Measurements from ENCODE around the gene LIMCH1.
"Not testable (repeated sequence)": the region's sequence is repeated elsewhere in the genome, so short reads cannot be mapped to it uniquely, and the experiment has no call there.

Gene LIMCH1

DNA sequence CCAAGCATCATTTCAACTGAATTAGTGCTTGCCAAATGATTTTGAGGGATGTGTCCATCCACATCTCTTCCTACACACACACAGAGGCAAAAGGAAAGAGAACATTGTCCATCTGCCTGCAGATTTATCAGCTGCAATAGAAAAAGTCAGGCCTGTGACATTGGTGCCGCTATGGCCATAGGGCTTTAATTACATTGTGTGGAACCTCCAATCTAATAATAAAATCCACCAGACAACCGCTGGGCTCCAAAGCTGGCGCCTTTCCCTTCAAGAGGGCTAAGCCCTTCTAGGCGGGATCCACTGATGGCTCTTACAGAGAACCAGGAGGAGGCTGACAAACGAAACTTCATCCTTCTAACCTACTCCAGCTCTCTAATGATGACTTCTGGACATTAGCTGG, 150.0 kb downstream of the LIMCH1 start:
- no peak for DNase-seq

DNA sequence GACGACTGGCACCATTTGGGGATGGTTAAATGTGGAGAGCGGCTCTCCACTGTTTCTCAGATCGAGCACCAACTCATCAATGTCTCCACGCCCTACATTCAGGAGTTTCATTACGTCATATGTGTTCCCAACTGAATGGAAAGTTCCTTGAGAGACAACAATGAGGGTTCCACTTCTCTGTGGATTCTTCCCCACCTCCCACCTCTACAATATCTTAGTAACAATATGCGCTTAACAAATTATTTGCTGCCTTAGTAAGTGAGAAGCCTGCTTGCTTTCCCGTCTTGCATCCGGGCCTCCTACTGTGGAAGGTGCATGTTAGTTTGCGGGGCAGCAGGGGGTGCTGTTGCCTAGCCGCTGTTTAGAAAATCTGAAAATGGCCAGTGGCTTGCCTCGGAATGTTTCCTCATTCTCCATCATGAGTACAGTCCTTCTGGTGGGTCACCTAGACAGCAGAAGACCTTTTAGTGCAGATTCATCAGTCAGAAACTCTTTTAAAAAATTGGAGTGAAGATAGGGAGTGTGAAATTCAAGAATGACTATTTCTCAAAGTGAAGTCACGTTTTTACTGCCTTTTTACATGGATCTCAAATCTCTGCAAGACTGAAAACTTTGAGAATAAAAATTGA, 154.9 kb downstream of the LIMCH1 start:
- DNase-seq = no peak

DNA sequence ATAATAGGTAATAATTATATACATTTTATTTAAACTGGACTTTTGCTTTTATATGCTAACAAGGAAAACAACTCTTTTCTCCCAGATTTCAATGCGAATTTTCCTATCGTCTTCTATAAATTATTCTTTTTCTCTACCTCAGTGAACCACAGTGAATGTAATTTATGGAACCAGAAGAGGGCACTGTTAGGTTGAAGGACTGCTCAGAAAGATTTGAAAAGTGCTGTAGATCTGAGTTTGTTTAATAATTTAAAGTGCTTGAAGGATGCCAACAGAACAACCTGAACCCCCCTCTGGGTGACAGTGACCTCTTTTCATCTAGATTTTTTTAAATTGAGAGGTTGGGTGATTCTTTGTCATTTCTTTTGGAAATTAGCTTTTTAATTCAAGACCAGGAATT, 155.7 kb downstream of the LIMCH1 start:
- no peak for DNase-seq

DNA sequence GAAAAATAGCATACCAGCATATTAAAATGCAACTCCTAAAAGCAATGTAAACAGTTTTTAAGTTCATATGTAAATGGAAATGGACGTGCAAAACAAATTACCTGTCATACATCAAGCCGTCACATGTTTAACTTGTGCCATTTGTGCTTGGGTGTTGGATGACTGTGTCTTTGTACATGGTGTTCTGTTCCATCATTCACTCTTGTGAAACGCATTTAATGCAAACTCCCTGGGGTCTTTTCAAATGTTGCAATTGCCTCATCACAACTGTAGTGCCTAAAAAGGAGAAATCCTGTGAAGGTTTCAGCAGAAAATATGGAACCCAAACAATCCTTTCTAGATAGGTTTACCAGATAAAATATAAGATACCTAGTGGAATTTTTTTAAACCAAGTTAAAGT, 158.2 kb downstream of the LIMCH1 start:
- no peak for DNase-seq

DNA sequence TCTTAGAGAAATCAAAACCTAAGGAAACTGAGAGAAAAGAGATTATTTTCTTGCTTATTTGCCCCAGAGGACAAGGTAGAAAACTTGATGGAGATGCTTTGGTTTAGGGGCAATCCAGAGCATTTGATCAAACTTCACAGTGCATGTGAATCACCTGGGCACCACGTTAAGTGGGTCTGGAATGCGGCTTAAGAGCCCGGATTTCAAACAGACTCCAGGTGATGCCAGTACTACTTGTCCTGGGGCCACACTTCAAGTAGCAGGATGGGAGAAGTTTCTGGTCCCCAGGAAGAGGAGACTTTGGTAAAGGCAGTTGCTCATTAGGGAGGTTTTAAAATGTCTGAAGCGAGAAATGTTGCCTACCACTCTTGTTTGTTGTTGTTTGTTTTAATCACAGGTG, 158.8 kb downstream of the LIMCH1 start:
- no peak for DNase-seq

DNA sequence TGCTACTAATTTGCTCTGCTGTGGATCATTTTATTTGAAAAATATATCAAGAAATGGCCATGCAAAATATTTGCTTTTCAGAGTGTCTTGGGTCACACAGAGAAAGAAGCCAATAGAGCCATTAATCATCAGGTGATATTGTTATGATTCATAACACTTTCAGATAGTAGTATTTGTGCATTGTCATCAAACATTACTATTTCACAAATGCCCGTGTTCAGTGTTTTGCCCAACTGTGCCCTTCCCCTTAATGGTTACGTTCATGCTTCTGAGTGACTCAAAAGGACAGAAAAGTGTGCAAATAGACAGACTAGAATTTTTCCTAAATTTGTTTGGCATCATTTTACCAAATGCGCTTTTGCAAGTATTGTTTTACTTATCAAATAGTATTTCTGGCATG, 164.0 kb downstream of the LIMCH1 start:
- DNase-seq = no peak

DNA sequence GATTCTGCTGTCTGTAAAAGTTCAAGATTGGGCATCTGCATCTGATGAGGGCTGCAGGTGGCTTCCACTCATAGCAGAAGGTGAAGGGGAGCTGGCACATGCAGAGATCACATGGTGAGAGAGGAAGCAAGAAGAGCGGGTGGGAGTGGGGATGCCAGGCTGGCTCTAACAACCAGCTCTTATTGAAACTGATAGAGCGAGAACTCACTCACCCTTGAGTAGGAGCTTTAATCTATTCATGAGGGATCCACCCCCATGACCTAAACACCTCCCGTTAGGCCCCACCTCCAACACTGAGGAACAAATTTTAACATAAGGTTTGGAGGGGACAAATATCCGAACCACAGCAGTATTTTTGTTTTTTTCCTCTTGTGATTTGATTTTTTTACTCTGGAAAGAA, 164.8 kb downstream of the LIMCH1 start:
- DNase-seq = no peak

DNA sequence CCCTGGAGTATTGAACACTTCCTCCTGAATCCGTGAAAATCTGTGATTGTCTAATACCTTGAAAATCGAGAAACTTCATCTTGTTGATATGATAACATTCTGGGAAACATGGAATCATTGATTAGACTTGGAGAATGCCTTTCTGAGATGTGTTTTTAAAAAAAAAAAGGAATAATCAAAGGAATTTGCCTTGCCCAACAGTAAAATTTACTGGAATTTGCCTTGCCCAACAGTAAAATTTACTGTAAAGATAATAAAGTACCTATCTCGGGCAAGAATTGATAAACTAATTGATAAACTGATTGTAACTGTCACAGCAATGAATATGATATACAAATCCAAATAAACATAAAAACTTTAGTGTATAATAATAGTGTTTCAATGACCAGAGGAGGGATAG, 165.8 kb downstream of the LIMCH1 start:
- no peak for DNase-seq

DNA sequence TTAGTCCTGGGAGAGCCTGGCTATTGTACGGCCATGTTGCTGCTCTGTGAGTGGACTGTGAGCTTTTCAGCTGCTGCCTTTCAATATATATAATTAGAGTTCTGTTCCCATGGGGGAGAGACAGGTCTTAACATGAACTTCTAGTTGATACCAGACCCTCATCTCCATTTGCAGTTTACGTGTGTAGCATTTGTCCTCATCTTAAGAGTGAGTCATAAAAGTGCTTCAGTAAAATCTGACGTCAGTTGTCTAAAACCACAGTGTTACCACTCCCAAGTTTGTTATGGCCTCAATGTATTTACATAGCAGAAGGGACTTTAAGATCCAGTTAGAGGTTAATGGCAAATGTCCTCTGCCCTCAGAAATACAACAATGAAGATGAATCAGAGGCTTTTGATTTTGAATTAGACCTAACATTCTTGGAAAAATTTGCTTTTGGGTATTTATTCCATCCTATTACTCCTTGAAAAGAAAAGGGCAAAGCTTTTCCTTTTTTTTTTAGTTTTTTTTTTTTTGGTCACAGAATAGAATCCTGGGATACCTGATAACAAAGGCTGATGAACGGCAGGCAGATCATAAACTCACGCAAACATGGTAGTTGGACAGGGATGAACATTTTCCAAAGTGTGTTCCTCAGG, 172.0 kb downstream of the LIMCH1 start:
- DNase-seq = peak; percentile 49

DNA sequence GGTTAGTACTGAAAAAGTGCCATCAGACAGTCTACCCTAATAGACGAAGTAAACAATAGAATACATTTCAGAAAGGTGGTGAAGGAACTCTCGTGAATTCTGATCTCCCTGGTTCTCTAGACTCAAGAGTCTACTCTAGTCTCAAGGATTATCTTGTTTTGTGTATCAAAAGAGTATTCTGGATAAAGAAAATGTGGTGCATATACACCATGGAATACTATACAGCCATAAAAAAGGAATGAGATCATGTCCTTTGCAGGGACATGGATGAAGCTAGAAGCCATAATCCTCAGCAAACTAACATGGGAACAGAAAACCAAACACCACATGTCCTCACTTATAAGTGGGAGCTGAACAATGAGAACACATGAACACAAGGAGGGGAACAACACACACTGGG, 173.7 kb downstream of the LIMCH1 start:
- DNase-seq = not testable (repeated sequence)

DNA sequence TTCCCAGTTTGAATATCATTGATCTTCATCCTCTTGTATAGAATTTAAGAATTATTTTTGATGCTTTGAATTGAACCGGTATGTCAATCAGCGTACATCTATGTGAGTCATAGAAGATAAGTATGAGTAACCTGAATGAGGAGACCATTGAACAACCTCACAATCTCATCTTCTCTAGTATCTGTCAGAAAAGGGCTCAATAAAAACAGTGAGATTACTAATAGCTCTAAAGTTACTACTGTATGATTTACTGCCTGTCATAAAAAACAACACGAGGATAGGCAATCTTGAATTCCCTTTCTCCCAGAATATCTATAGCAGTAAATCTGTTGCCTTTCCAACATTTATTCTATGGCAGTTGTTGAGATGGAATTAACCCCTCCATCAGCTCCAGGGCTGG, 174.5 kb downstream of the LIMCH1 start:
- no peak for DNase-seq

DNA sequence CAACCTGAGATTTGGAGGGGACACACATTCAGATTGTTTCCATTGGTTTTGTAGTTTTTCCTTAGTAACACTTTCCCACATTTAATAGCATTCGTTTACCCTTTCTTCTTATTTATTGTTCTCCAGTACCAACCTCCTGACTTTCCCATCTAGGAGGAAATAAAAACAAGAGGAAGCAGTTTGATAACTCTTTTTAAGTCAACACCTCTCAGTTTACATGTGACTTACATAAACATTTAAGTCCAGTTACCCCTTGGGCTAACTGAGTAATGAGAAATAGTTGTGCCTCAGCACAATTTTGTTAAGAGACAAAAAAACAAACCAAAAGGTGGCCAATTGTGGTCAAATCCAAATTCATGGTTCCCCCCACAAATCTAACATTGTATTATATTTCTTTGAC, 175.8 kb downstream of the LIMCH1 start:
- no peak for DNase-seq

DNA sequence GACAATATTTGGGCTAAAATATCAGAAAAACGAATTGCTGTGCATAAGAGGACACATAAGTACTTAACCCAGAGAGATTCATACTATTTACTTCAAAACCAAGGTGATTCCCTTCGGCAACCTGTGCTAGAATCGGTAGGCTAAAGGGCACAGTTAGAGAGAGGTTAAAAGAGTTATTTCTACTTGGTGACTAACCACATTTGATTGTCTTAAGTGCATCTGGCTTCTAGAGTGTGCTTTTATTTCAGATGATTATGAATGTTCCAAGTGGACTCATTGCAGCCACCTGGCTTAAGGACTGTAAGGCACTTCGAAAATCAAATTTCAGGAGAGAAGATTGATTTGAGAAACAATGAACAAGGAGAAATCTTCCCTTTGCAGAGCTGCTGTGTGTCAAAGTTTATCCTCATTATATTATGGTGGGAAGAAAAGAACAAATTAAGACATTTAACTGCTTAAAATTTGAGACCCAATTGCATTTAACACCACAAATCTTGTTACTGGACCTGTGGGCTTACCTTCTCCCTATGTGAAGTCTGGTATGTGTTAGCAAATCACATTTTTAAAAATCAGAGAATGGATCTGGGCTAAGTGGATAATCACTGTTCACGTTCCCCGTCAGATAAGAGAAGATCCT, 176.5 kb downstream of the LIMCH1 start:
- DNase-seq = no peak

DNA sequence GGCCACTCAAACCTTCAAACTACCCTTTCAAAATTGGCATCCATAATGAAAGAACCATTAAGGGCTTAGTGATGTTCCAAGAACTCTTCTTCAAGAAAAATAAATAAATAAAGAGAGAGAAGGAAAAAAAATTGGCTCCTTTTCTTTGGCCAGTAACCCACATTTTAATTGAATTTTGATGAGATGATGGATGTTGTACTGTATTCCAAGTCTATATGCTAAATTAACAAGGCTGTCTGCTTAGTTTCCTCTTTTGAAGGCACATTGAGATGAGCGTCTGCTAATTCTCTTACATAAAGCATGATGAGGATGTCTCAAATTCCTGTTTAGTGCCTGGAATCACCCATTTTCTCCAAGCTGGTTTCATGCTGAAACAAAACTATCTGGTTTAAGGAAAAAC, 177.2 kb downstream of the LIMCH1 start:
- DNase-seq = no peak

DNA sequence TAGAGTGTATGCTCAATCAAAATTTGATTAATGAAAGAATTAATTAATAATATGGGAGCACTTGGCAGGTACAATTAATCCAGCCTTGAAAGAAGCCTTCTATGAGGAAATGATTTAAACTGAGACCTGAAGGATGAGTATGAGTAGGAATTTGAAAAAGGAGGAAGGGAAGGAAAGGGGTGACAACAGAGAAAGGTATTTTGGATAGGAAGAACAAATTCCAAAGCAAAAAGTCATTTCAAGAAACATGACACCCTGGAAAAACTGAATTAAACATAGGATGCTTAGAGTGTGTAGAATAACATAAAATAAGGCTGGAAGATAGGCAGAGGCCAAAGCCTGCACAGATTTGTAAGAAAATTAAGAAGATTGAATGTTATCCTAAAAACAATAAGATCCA, 180.9 kb downstream of the LIMCH1 start:
- no peak for DNase-seq

DNA sequence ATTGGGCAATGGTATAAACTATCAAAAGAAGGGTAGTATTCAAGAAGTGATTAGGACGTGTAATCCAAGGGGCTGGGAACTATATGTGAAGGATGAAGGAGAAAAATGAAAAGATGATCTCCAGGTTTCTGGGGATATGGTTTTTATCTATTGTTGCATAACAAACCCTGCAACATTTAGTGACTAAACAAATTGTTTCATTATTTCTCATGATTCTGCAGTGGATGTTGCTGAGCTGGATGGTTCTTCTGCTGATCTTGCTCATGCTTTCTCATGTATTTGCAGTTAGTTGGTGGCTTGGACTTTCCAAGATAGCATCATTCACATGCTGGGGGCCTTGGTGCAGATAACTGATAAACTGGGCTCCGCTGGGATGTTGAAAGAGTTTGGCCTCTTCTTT, 181.5 kb downstream of the LIMCH1 start:
- DNase-seq = no peak

DNA sequence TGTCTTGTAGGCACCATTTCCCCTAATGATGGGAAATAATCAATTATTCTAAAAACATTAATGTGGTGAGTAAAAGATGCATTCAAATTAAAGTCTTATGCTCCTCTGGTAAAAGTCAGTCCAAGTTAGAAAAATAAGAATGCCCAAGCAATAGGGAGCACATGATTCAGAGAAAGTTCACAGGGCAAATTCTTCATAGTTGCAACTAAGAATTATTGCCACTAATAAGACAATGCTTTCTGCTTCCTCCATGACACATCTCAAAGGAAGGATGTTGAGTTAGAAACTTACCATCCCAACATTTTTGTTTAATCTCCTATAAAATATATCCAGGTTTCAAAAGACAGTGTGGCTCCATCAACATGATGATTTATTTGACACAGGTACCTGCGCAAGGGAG, 184.2 kb downstream of the LIMCH1 start:
- DNase-seq = no peak

DNA sequence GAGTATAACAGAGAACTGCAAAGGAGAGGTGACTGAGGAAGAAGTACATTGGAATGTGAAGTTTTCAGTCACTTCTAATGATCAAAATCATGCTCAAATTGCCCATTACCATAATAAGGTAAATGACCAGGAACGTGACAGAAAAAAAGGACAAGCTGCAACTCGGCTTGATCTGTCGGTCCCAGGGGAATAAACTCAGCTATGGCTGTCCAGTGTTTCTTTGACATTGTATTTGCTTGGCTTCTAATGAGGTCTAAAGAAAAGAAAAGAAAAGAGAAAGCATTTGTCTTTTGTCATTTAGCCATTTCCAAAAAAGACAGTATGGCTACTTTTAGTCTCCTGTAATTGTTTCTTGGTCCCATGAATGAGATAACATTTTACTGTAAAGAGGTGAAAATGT, 185.3 kb downstream of the LIMCH1 start:
- DNase-seq = no peak

DNA sequence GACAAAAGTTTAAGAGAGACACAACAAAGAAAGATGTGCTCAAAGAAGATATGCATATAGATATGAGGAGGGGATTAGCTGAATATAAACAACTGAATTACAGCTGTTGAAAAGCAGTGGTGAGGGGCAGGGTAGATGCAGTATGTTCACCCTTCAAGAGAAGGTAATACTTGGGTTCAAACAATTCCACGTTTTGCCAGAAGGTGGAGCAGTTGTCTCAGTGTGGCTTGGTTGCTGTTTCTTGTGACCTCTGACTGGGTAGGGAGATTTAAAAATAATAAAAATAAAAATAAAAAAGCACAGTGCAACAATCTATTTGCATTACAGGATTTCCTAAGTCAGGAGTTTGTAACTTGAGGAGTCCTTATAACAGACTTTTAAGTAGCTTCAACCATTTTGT, 187.3 kb downstream of the LIMCH1 start:
- no peak for DNase-seq

DNA sequence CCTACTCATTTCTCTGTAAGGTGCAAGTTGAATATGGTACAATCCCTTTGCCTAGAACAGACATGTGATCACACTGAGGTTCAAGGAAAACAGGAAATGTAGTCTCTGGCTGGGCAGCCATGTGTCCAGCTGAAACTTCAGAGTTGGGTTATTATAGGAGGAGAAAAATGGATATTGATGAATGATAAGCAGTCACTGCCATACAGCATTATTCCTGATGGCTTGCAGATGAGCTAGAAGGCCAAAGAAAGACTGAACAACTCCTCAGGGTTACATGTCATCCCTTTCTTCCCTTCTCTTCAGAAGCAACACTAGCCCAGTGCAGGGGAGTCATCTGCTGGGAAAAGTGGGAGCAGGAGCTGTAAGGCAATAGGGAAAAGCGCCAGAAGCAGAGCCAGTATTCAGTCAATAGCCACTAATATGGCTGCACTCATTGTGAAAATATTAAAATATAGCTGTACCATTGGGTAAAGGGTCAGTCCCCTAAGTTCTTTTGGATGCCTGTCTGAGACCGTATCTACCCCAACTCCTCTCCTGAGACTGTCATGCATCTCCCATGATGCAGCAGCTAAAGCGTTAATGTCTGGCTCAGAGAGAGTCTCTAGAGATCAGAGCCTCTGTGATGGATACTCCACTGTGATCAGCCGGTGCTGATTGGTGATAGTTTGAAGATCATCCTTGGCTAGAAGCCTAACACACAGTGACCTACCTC, 190.1 kb downstream of the LIMCH1 start:
- DNase-seq = no peak

DNA sequence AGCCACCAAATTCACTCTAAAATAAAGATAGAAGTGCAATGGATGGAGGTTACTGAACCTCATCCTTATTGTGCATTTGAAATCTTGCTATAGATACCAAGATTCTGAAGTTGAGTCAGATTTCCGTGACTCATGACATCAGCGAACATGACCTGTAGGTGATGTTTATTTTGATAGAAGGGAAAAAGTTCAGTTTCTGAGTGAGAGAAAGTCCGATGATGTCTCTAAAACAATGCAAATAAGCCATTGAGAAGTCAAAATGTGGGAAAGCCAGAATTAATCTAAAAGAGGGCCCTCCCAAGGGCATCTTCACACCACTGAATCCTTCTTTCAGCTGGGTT, 190.6 kb downstream of the LIMCH1 start:
- no peak for DNase-seq

DNA sequence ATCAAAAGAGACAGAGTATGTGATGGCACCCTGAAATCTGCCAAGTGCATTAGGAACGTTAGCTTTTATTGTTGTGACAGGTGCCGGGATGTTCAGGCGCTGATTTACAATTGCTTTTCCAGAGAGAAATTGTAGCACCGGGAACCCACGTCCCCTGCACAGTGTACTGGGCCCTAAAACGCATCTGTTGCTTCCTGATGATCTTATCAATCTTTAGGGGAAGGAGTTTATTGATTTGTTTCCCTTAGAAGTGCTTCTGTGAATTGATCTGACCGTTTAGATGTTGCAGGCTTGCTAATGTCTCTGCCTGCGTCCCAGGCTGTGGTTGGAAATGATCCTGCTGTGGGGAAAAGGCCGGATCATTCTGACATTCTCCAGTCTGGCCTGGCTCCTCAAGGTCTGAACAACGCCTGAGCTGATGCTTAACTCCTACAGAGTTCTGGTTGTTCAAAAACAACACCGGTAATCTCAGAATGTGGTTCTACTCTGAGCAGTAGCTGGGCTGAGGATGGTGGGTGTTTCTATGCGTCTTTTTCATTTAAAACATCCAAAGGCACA, 193.7 kb downstream of the LIMCH1 start:
- no peak for DNase-seq

DNA sequence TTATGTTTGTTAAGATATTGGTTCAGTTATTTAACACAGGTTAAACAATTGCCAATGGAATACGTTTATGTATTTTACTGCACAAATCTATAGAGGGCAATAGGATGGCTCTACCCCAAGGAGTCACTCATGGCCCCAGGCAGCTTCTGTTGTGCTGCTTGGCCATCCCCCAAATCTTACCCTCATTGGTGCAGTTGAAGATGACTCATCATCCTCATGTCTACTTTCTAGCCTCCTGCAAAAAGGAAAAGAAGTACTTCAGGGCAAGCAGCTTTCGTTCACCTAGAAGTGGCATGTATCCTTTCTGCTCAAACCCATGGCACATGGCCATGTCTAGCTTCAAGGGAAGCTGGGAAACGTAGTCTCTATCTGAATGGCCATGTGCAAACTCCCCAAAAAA, 196.4 kb downstream of the LIMCH1 start:
- no peak for DNase-seq

DNA sequence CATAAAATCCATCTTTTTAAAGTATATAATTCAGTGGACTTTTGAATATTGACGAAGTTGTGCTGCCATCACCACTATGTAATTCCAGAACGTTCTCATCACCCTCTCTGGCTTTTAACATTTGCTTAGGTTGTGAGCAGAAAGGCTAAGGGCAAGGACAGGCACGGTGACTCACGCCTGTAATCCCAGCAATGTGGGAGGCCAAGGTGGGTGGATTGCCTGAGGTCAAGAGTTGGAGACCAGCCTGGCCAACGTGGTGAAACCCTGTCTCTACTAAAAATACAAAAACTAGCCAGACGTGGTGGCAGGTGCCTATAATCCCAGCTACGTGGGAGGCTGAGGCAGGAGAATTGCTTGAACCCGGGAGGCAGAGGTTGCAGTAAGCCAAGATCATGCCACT, 199.5 kb downstream of the LIMCH1 start:
- not testable (repeated sequence) for DNase-seq
